ENCODE data around the gene C12orf43.

GRCh38 chr12:121030576-121031212, 14.4 kb upstream of the C12orf43 start:
- no peak for TF ChIP-seq CTCF (IDR thresholded peaks at IDR 0.05)
- no peak for TF ChIP-seq POLR2A (IDR thresholded peaks at IDR 0.05)
- TF ChIP-seq POLR2AphosphoS5 (IDR thresholded peaks at IDR 0.05): no peak
